GM18517 (cell line): ENCODE measurements around the gene CBFB.
A peak's percentile ranks its signal among the peaks of the same experiment; 100 is the strongest.

Experiments used
- ATAC-seq: cut with Tn5 transposase; IDR thresholded peaks from one replicate; pipeline ENCODE4 v1.9.1; 2021; ENCODE audit warnings: mild to moderate bottlenecking, moderate library complexity; ENCODE audit not compliant: unreplicated experiment

Gene CBFB

DNA sequence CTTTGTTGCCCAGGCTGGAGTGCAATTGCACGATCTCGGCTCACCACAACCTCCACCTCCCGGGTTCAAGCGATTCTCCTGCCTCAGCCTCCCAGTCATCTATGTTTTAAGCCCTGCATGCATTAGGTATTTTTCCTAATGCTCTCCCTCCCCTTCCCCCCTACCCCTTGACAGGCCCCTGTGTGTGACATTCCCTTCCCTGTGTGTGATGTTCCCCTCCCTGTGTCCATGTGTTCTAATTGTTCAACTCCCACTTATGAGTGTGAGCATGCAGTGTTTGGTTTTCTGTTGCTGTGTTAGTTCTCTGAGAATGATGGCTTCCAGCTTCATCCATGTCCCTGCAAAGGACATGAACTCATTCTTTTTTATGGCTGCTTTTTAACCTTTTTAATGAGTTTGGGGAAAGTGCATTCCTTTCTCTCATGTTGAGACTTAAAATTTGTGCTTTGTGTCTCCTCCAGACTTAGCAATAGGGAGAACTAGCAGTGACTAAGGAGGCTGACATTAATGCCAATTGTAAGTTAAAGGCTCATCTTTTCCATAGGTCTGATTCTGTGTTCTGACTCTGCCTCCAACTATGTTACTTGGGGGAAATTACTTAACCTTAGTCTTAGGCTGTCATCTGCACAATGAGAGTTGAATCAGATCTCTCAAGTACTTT lies 63.1 kb downstream of the CBFB start:
- no peak for ATAC-seq

- ATAC-seq, result no peak
Observed at GRCh38 chr16:67093098-67093726, 64.3 kb downstream of the CBFB start.

DNA sequence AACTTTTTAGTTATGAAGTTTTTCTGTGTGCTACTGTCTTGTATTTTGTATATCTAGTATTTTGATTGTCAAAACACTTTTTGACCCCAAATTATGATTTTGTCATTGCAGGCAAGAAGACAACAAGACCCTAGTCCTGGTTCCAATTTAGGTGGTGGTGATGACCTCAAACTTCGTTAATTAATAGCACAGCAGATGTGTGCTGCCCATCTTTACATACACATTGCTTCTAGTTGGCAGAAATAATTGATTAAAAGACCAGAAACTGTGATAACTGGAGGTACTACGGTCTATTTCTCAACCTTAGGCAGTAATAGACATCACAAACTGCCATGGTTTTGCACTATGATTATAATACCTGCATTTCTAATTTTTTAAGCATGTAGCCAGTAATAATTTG lies 69.7 kb downstream of the CBFB start:
- no peak for ATAC-seq

- ATAC-seq, result no peak
Observed at GRCh38 chr16:67100569-67101310, 71.8 kb downstream of the CBFB start.

DNA sequence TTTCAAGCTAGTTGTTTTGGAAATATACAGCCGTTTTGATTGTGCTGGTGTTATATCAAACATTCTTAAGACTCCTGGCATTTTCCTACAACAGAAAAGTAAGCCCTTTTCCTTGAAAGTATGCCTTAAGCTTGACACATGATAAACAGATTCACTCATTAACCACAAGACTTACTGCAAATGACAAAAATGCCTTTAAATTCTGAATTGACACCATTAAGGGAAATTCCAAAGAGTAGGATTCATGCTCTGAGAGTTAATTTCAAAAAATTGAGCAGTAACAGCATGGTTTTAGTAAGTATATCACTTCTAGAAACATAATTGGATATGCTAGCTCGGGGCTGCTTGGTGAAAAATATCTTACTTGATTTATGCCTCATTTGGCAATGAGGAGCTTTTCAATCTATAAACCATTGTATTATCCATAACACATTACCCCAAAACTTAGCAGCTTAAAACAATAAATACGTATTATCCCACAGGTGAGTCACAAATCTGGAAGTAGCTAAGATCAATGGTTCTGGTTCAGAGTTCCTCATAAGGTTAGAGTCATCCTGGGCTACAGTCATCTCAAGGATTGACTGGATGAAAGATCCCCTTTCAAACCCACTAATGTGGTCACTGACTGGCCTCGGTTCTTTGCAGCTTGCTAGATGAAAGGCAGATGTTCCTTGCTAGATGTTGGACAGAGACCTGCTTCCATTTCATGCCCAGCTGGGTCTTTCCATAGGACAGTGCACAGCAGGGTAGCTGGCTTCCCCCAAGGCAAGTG lies 72.5 kb downstream of the CBFB start:
- ATAC-seq, result no peak

DNA sequence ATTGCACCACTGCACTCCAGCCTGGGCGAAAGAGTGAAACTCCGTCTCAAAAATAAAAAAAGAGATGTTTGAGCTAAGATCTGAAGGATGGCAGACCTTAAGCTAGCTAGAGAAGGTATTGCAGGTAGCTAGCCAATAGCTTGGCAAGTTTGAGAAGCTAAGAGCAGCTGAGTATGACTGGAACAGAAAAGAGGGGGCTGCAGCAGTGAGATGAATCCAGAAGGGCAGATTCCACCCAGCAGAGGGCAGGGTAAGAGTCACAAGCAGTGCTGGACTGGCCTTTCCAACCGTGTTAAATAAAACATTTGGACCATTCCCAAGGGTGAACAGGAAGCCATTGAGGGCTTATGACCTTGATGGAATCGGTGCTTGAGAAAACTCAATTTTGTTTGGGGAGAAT lies 75.1 kb downstream of the CBFB start:
- ATAC-seq, result no peak

- no peak for ATAC-seq
Observed at GRCh38 chr16:67104845-67105244, 75.9 kb downstream of the CBFB start.

GRCh38 chr16:67105246-67105645 lies 76.3 kb downstream of the CBFB start:
- no peak for ATAC-seq

GRCh38 chr16:67105881-67106280 lies 76.9 kb downstream of the CBFB start:
- no peak for ATAC-seq

DNA sequence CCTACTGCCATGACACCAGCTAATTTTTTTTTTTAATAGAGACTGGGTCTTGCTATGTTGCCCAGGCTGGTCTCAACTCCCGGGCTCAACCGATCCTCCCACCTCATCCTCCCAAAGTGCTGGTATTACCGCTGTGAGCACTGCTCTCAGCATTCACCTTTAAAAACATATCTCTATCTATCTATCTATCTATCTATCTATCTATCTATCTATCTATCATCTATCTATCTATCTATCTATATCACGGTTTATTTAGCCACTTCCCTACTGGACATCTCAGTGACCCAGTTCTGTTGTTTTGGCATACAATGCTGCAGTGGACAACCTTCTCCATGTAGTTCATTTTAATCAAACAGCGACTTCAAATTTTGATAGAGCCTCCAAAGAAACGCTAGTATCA lies 79.5 kb downstream of the CBFB start:
- ATAC-seq, result no peak

GRCh38 chr16:67108931-67109406 lies 80.0 kb downstream of the CBFB start:
- ATAC-seq, result no peak

DNA sequence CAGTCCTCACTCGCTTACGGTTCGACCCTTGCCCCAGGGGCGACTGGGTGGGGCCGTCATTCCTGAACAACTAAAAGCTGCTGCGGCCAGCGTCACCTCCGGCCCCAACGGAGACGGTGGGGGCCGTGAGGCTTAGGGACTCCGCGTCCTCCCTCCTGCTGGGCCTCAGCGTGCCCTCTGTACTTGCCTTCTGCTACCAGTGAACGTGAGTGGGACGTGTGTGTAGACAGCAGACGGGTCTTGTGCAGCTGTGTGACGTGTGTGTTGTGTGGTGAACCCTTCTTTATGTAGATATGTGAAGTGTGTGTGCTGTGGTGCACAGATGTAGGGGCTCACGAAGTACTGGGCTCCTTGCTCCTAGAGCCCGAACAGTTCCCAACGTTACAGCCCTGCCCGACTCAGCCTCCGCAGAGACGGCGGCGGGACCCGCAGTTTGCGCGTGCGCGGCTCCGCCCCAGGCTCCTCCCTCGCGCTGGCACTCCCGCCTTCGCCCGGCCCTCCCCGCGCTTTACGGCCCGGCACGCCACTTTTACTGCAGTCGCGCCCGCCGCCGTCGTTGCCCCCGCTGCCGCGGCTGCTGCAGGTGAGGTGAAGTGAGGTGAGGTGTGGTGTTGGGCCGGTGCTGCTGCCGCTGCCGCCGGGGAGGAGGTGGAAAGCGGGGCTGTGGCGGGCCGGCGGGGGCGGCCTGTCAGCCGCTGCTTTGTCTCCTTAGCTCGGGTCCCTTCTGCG lies 80.6 kb downstream of the CBFB start, which contains the start of gene PHAF1:
TSS of gene PHAF1 (plus strand) at position 535 of the 729 bp plus-strand sequence. CDS start 235 bp downstream, outside the sequence.
- peak; percentile 71 for ATAC-seq

DNA sequence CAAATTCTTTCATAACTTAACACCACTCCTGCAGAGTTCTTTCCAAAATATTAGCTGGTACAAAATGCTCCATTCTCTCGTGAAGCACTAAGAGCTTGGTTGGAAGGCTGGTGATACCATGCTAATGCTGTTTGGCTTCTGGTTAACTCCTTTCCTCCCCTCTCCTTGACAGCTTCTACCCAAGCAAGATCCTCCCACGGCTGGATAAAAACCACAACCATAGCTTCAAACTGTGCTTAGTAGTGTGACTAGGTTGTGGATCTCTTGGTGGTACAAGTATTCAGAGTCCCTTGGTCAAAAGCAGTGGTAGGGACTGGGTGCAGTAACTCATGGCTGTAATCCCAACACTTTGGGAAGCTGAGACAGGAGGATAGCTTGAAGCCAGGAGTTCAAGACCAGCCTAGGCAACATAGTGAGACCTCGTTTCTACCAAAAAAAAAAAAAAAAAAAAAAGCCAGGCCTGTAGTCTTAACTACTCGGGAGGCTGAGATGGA lies 83.0 kb downstream of the CBFB start:
- ATAC-seq, result no peak

- no peak for ATAC-seq
Observed at GRCh38 chr16:67112591-67113399, 83.8 kb downstream of the CBFB start.

DNA sequence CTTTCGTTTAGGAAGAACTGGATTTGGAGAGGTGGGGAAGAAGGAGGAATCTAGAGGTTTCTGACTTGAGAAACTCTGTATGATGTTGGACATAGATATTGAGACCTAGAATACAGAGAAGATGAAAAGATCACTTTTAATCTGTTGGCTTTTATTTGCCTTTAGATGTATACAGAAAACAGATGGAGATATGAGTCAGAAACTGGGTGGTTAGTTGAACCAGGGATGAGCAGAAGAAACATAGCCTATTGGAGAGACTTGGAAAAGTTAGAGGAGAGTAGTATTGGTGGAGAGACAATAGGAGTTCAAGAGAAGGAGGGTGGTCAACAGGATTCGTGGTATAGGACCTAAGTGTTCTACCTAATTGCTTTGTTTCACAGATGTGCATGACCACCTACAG lies 85.8 kb downstream of the CBFB start:
- no peak for ATAC-seq

DNA sequence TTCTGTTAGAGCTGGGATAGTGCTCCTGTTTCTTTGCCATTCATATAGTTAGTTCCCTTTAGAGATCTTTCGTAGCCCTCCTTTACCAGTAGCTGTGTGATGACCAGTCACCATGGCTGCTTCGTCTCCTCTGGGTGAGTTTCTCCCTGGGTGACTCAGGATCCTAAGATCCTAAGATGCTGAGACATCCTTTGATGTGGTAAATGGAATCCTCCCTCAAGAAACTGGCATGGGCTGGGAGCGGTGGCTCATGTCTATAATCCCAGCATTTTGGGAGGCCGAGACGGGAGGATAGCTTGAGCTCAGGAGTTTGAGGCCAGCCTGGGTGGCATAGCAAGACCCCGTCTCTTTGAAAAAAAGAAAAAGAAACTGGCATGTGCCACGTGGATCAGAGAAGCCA lies 86.7 kb downstream of the CBFB start:
- no peak for ATAC-seq

- ATAC-seq, result no peak
Observed at GRCh38 chr16:67116388-67117311, 87.7 kb downstream of the CBFB start.

DNA sequence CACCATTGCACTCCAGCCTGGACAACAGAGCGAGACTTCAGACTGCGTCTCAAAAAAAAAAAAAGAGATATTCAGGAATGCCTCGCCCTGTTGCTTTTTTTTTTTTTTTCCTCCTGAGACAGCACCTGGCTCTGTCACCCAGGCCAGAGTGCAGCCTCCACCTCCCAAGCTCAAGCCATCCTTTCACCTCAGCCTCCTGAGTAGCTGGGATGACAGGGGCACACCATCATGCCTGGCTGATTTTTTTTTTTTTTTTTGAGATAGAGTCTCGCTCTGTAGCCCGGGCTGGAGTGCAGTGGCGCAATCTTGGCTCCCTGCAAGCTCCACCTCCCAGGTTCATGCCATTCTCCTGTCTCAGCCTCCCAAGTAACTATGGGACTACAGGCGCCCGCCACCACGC lies 88.8 kb downstream of the CBFB start:
- no peak for ATAC-seq
